Mesenchymal stem cell (in vitro differentiated cells and primary cell): ENCODE data around the gene SCFD2.

Experiments
- DNase-seq: peaks from one replicate; pipeline ENCODE4 v3.0.0-alpha.2; 2013
- H2AFZ ChIP-seq: one replicate; pipeline ENCODE4 v1.6.1; 2013; ENCODE audit warnings: low read depth, mild to moderate bottlenecking, control low read depth, inconsistent platforms, low read length, moderate library complexity
- H2AK5ac ChIP-seq: 2 replicates; pipeline ENCODE4 v1.6.1; 2013; ENCODE audit warnings: low read length, moderate library complexity, mild to moderate bottlenecking, inconsistent platforms; ENCODE audit not compliant: severe bottlenecking
- H2BK120ac ChIP-seq: one replicate; pipeline ENCODE4 v1.6.1; 2013; ENCODE audit warnings: low read depth, mild to moderate bottlenecking, inconsistent platforms, low read length, moderate library complexity
- H2BK12ac ChIP-seq, 2 experiments: one replicate each; pipeline ENCODE4 v1.6.1; 2013; ENCODE audit warnings: inconsistent platforms in 2 of 2, low read length in 2 of 2, mild to moderate bottlenecking in 2 of 2, moderate library complexity in 2 of 2, control low read depth in 1 of 2
- H2BK15ac ChIP-seq: one replicate; pipeline ENCODE4 v1.6.1; 2013; ENCODE audit warnings: mild to moderate bottlenecking, low read depth, inconsistent platforms; ENCODE audit not compliant: poor library complexity, severe bottlenecking
- H2BK5ac ChIP-seq: 2 replicates; pipeline ENCODE4 v1.6.1; 2013; ENCODE audit warnings: low read depth, mild to moderate bottlenecking, low read length, control low read depth, inconsistent platforms; ENCODE audit not compliant: poor library complexity, severe bottlenecking
- H3K14ac ChIP-seq, 2 experiments: one replicate each; pipeline ENCODE4 v1.6.1; 2013; ENCODE audit warnings: inconsistent platforms in 2 of 2, low read length in 2 of 2, control low read depth in 1 of 2, mild to moderate bottlenecking in 1 of 2, moderate library complexity in 1 of 2
- H3K18ac ChIP-seq, 2 experiments: one replicate each; pipeline ENCODE4 v1.6.1; 2013; ENCODE audit warnings: inconsistent platforms in 2 of 2, low read length in 2 of 2, control low read depth in 1 of 2, low read depth in 1 of 2, mild to moderate bottlenecking in 1 of 2
- H3K23ac ChIP-seq, 2 experiments: one replicate each; pipeline ENCODE4 v1.6.1; 2013; ENCODE audit warnings: inconsistent platforms in 2 of 2, low read length in 2 of 2, mild to moderate bottlenecking in 2 of 2, moderate library complexity in 2 of 2, control low read depth in 1 of 2
- H3K27ac ChIP-seq: 2 replicates; pipeline ENCODE4 v1.5.1; 2013; ENCODE audit warnings: mild to moderate bottlenecking, moderate library complexity, low read length, control low read depth, inconsistent platforms; ENCODE audit not compliant: poor library complexity, severe bottlenecking
- H3K27me3 ChIP-seq, 2 experiments: 2 replicates each; pipeline versions ENCODE4 v1.6.1 to v1.7.0; 2013; ENCODE audit warnings: low read length in 2 of 2, mild to moderate bottlenecking in 2 of 2, moderate library complexity in 2 of 2, control low read depth in 1 of 2, inconsistent platforms in 1 of 2; ENCODE audit not compliant: control insufficient read depth in 1 of 2, insufficient read depth in 1 of 2
- H3K36me3 ChIP-seq, 2 experiments: 2 replicates each; pipeline versions ENCODE4 v1.6.1 to v1.7.0; 2013; ENCODE audit warnings: low read length in 2 of 2, control low read depth in 1 of 2, inconsistent platforms in 1 of 2, low read depth in 1 of 2, mild to moderate bottlenecking in 1 of 2; ENCODE audit not compliant: insufficient read depth in 2 of 2, control insufficient read depth in 1 of 2
- H3K4ac ChIP-seq, 2 experiments: one replicate each; pipeline ENCODE4 v1.6.1; 2013; ENCODE audit warnings: inconsistent platforms in 2 of 2, low read length in 2 of 2, mild to moderate bottlenecking in 2 of 2, moderate library complexity in 2 of 2, control low read depth in 1 of 2, low read depth in 1 of 2
- H3K4me1 ChIP-seq: 2 replicates; pipeline ENCODE4 v1.6.1; 2013; ENCODE audit warnings: low read depth, low read length, control low read depth; ENCODE audit not compliant: control insufficient read depth, insufficient read depth
- H3K4me2 ChIP-seq: 2 replicates; pipeline ENCODE4 v1.6.1; 2013; ENCODE audit warnings: low read length, mild to moderate bottlenecking, inconsistent platforms; ENCODE audit not compliant: poor library complexity, severe bottlenecking
- H3K4me3 ChIP-seq, 2 experiments: 2 replicates each; pipeline versions ENCODE4 v1.5.1 to v1.7.0; 2013; ENCODE audit warnings: low read length in 2 of 2, mild to moderate bottlenecking in 2 of 2, control low read depth in 1 of 2, low read depth in 1 of 2; ENCODE audit not compliant: insufficient read depth in 1 of 2
- H3K79me1 ChIP-seq: replicated peaks from 2 replicates; pipeline ENCODE4 v1.6.1; 2013; ENCODE audit warnings: mild to moderate bottlenecking, control low read depth, low read length, inconsistent platforms; ENCODE audit not compliant: poor library complexity, severe bottlenecking
- H3K9ac ChIP-seq: 2 replicates; pipeline ENCODE4 v1.7.0; 2013; ENCODE audit warnings: mild to moderate bottlenecking, low read length, moderate library complexity
- H3K9me3 ChIP-seq: 2 replicates; pipeline ENCODE4 v1.7.0; 2013; ENCODE audit warnings: mild to moderate bottlenecking, low read length; ENCODE audit not compliant: control insufficient read depth
- H4K8ac ChIP-seq: one replicate; pipeline ENCODE4 v1.6.1; 2013; ENCODE audit warnings: inconsistent platforms, mild to moderate bottlenecking, low read length, moderate library complexity
- H4K91ac ChIP-seq: one replicate; pipeline ENCODE4 v1.6.1; 2013; ENCODE audit warnings: mild to moderate bottlenecking, low read length, inconsistent platforms
- WGBS: methylation state at CpG from one replicate; pipeline ENCODE4 v1.1.7; 2013; ENCODE audit warnings: mixed read lengths; 5-methylcytosine and 5-hydroxymethylcytosine counted together

Gene SCFD2

DNA sequence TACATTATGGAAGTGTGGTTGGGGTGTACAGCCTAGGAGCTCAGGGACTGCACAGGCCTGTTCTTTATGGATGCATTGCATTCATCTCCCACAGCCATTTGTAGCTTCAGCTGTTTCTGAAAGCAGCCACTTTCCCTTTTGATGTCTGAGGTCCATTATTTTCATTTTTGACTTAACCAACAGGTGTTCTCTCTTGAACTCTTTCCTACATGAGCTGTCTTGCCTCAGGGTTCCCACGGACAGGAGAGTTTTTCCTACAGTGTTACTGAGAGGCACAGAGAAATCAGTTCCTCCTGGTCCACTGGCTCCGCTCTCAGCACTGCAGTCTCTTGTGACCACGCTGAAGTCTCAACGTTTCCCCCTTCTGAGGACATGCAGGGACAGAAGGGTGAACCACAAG, 416.5 kb downstream of the SCFD2 start:
- peaks cover 0 to 11% of the 10 kb centered on the region in 2 experiments for H3K36me3 ChIP-seq
- no peak overlapping the region for H2BK5ac ChIP-seq
- no peak overlapping the region for H3K14ac ChIP-seq
- H3K18ac ChIP-seq, result no peak overlapping the region
- H3K4me1 ChIP-seq, result no peaks in the 10 kb centered on the region
- H2AK5ac ChIP-seq, result no peak overlapping the region
- H2BK15ac ChIP-seq, result no peak overlapping the region
- H3K4me2 ChIP-seq, result no peak overlapping the region
- H3K27ac ChIP-seq, result no peak overlapping the region
- no peaks in the 10 kb centered on the region for H3K9me3 ChIP-seq
- no peak overlapping the region for H4K8ac ChIP-seq
- no peak for DNase-seq
- H3K23ac ChIP-seq, result no peak overlapping the region
- no peak overlapping the region for H2AFZ ChIP-seq
- no peak overlapping the region for H2BK120ac ChIP-seq
- no peak overlapping the region for H2BK12ac ChIP-seq
- no peaks in the 10 kb centered on the region for H3K27me3 ChIP-seq
- no peak overlapping the region for H3K9ac ChIP-seq
- H4K91ac ChIP-seq, result no peak overlapping the region
- H3K79me1 ChIP-seq, result no peaks in the 10 kb centered on the region
- H3K4ac ChIP-seq, result no peak overlapping the region
- WGBS, result 88% methylated on average over 4 of the region's 4 CpGs
- no peak overlapping the region for H3K4me3 ChIP-seq

DNA sequence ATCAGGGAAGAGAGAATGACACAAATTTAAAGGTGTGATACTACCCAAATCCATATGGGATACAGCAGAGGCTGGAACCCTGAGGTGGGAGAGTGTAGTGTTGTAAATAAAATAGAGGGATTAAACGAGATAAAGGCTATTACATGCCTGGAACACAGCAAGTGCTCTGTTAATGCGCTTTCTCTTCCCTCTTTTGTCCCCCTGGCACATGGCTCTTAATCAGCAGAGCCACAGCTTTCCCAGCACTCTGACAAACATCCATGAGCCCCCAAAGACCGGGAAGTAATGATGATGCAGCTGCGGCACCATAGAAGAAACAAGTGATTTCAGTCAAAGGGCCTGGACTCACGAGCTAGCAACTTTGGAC, 417.8 kb downstream of the SCFD2 start:
- Histone ChIP-seq H4K91ac (no peak overlapping the region), H3K27ac (no peak overlapping the region), H3K9me3 (no peaks in the 10 kb centered on the region), H3K9ac (no peak overlapping the region), H3K4me3 (no peak overlapping the region), H4K8ac (no peak overlapping the region), H2AK5ac (no peak overlapping the region), H2BK120ac (no peak overlapping the region), H2BK5ac (no peak overlapping the region), H3K14ac (no peak overlapping the region), H3K79me1 (no peaks in the 10 kb centered on the region), H3K4me2 (no peak overlapping the region), H3K36me3 (peaks cover 0 to 11% of the 10 kb centered on the region in 2 experiments), H3K23ac (no peak overlapping the region), H3K18ac (no peak overlapping the region), H3K4me1 (no peaks in the 10 kb centered on the region), H2BK15ac (no peak overlapping the region), H3K27me3 (no peaks in the 10 kb centered on the region), H3K4ac (no peak overlapping the region), H2BK12ac (no peak overlapping the region), H2AFZ (no peak overlapping the region)
- 100% methylated on average over 5 of the region's 5 CpGs for WGBS
- no peak for DNase-seq

DNA sequence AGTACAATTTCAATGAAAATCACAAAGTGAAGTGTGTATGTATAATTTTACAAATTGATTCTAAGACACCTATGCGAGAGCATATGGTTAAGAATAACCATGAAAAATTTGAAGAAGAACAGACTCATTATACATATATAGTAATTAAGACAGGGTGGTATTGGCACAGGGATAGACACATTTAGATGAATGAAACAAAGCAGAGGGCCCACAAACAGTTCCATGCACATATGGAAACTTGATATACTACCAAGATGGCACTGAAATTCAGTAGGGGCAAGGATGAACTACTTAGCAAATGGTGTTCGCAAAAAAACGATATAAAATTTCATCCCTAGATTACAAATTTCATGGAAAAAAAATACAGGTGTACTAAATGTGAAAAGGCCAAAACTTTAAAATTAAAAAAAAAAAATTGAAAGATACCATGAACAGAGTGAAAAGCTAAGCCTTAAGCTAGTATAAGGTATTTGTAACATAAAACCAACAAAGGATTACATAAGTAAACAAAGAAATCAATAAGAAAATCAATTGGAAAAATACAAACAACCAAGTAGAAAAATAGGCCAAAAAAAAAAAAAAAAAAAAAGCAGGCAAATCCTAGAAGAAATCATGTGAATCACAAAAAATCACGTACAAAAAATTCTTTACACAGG, 418.3 kb downstream of the SCFD2 start:
- H3K27ac ChIP-seq, result no peak overlapping the region
- H4K8ac ChIP-seq, result no peak overlapping the region
- no peak for DNase-seq
- H3K23ac ChIP-seq, result no peak overlapping the region
- no peak overlapping the region for H3K4me3 ChIP-seq
- H2AFZ ChIP-seq, result no peak overlapping the region
- no peak overlapping the region for H2AK5ac ChIP-seq
- H3K79me1 ChIP-seq, result no peaks in the 10 kb centered on the region
- H2BK12ac ChIP-seq, result no peak overlapping the region
- H3K4ac ChIP-seq, result no peak overlapping the region
- no peak overlapping the region for H3K4me2 ChIP-seq
- H3K27me3 ChIP-seq, result no peaks in the 10 kb centered on the region
- H4K91ac ChIP-seq, result no peak overlapping the region
- no peak overlapping the region for H2BK15ac ChIP-seq
- H2BK120ac ChIP-seq, result no peak overlapping the region
- H2BK5ac ChIP-seq, result no peak overlapping the region
- H3K36me3 ChIP-seq, result peaks cover 0 to 11% of the 10 kb centered on the region in 2 experiments
- H3K18ac ChIP-seq, result no peak overlapping the region
- WGBS, result no CpG with 5 or more reads among the region's 4 CpGs
- H3K14ac ChIP-seq, result no peak overlapping the region
- no peaks in the 10 kb centered on the region for H3K9me3 ChIP-seq
- H3K4me1 ChIP-seq, result no peaks in the 10 kb centered on the region
- no peak overlapping the region for H3K9ac ChIP-seq

DNA sequence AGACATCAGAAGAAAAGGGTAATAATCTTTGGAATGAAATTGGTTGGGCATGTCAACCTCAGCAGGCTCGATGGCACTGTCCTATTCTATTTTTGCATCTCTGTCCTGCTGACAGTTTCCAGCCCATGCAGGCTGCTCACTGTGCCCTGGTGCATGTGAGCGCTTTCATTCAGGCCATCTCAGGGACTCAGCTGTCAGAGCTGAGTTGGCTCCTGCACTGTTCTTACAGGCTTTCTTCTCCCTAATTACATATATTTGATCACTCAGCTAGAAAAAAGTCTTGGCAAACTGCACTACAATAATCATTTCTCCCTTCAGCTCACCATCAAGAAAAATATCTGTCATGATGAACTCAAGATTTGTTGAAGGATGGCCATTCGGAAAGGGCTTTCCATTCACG, 419.0 kb downstream of the SCFD2 start:
- H3K4ac ChIP-seq, result no peak overlapping the region
- H3K9ac ChIP-seq, result no peak overlapping the region
- H2AFZ ChIP-seq, result no peak overlapping the region
- H3K18ac ChIP-seq, result no peak overlapping the region
- no peaks in the 10 kb centered on the region for H3K9me3 ChIP-seq
- no peaks in the 10 kb centered on the region for H3K27me3 ChIP-seq
- no peak overlapping the region for H3K14ac ChIP-seq
- no peak overlapping the region for H2BK15ac ChIP-seq
- H2BK5ac ChIP-seq, result no peak overlapping the region
- DNase-seq, result no peak
- H4K91ac ChIP-seq, result no peak overlapping the region
- 79% methylated on average over 4 of the region's 4 CpGs for WGBS
- no peak overlapping the region for H2BK12ac ChIP-seq
- no peaks in the 10 kb centered on the region for H3K4me1 ChIP-seq
- no peak overlapping the region for H3K4me3 ChIP-seq
- H3K4me2 ChIP-seq, result no peak overlapping the region
- no peak overlapping the region for H4K8ac ChIP-seq
- H2BK120ac ChIP-seq, result no peak overlapping the region
- H3K36me3 ChIP-seq, result peaks cover 0 to 11% of the 10 kb centered on the region in 2 experiments
- no peak overlapping the region for H3K27ac ChIP-seq
- H3K23ac ChIP-seq, result no peak overlapping the region
- H2AK5ac ChIP-seq, result no peak overlapping the region
- no peaks in the 10 kb centered on the region for H3K79me1 ChIP-seq
